Suppressor macrophage treated with lipopolysaccharide for 4 hours (primary cell): Measurements from ENCODE around the gene TCHH.

Experiments
- DNase-seq: peaks from one replicate; pipeline ENCODE4 v3.0.0-alpha.2; 2020

Gene TCHH

DNA sequence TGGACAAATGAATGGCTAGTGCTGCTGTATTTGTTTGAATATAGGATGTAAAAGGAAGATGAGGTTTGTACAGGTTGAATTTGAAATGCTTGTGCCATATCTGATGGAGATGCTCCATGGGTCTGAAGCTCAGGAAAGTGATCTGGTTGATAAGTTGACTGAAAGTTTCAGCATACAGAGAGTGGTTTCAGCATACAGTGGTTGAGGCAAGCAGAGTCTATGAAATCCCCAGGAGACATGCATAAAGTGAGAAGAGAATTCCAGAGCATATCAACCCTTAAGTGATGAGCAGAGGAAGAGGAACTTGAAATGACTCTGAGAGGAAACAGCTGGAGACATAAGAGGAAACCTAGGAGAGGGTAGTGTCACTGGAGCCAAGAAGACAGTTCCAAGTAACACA lies 48.1 kb downstream of the TCHH start:
- DNase-seq: no peak

DNA sequence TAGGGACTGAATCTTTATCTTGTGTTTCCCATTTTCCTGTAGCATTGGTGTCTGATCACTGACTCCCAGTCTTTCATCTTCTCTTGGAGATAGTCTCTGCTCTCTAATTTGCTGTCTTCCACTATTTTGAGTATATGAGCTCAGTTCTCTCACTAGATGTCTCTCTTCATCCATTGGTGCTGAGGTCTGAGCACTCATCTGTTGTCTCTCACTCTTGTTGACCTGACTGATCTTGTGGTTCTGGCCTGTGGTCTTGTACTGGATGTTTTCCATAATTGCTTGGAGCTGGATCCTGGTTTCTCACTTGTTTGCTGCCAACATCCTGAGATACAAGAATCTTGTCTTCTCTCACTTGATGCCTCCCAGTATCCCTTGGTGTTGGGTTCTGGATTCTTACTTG lies 53.3 kb downstream of the TCHH start:
- no peak for DNase-seq
